Endodermal cell (in vitro differentiated cells): Measurements from ENCODE around the gene WDR7. TPM values are rescaled to one million over a fixed set of nuclear protein-coding genes. Genes with fewer than 3 reads are reported as not detected.
A peak's percentile ranks its signal among the peaks of the same experiment; 100 is the strongest.

ENCODE experiments used
- DNase-seq: peaks from one replicate; pipeline ENCODE4 v3.0.0-alpha.2; 2017
- H3K27ac ChIP-seq: 2 replicates; pipeline ENCODE4 v1.5.1; 2013; ENCODE audit warnings: mild to moderate bottlenecking, low read depth, low read length, moderate library complexity
- H3K27me3 ChIP-seq: 2 replicates; pipeline ENCODE4 v1.6.1; 2013; ENCODE audit warnings: mild to moderate bottlenecking, low read length, moderate library complexity; ENCODE audit not compliant: insufficient read depth, control insufficient read depth, poor library complexity, severe bottlenecking
- H3K36me3 ChIP-seq: 2 replicates; pipeline ENCODE4 v1.7.0; 2013; ENCODE audit warnings: mild to moderate bottlenecking, low read length, moderate library complexity; ENCODE audit not compliant: control insufficient read depth, insufficient read depth
- H3K4me1 ChIP-seq: one replicate; pipeline ENCODE4 v1.7.0; 2013; ENCODE audit warnings: low read length; ENCODE audit not compliant: control insufficient read depth, insufficient read depth
- H3K4me3 ChIP-seq: 2 replicates; pipeline ENCODE4 v1.5.1; 2013; ENCODE audit warnings: mild to moderate bottlenecking, low read length, moderate library complexity
- H3K9ac ChIP-seq: 2 replicates; pipeline ENCODE4 v1.6.1; 2013; ENCODE audit warnings: mild to moderate bottlenecking, low read length, moderate library complexity; ENCODE audit not compliant: poor library complexity, severe bottlenecking; ENCODE audit errors: extremely low read depth
- H3K9me3 ChIP-seq: 2 replicates; pipeline ENCODE4 v1.6.1; 2013; ENCODE audit warnings: mild to moderate bottlenecking, low read length, moderate library complexity; ENCODE audit not compliant: control insufficient read depth
- H3K27ac Mint-ChIP-seq: 2 replicates; pipeline ENCODE4 v1.8.0; 2020; ENCODE audit warnings: mixed read lengths
- H3K27me3 Mint-ChIP-seq: 2 replicates; pipeline ENCODE4 v1.8.0; 2021; ENCODE audit warnings: mild to moderate bottlenecking, mixed read lengths; ENCODE audit not compliant: insufficient read depth
- H3K36me3 Mint-ChIP-seq: 2 replicates; pipeline ENCODE4 v1.8.0; 2020; ENCODE audit warnings: low read depth, mixed read lengths
- H3K4me1 Mint-ChIP-seq: 2 replicates; pipeline ENCODE4 v1.8.0; 2020; ENCODE audit warnings: mixed read lengths
- H3K4me3 Mint-ChIP-seq: 2 replicates; pipeline ENCODE4 v1.8.0; 2020; ENCODE audit warnings: mild to moderate bottlenecking, moderate library complexity, mixed read lengths
- H3K9me3 Mint-ChIP-seq: 2 replicates; pipeline ENCODE4 v1.8.0; 2020; ENCODE audit warnings: mild to moderate bottlenecking, mixed read lengths
- WGBS, 2 experiments: methylation state at CpG; one replicate each; pipeline versions ENCODE4 v1.1.5 to v1.1.7; 2013; ENCODE audit warnings: missing lambda C conversion rate in 2 of 2, mixed read lengths in 1 of 2; ENCODE audit not compliant: insufficient coverage in 1 of 2, insufficient read length in 1 of 2; 5-methylcytosine and 5-hydroxymethylcytosine counted together
- total RNA-seq, 2 donors: library from RNA; stranded (reverse); fragmentation: NEBNext Ultra II Directional in 1 of 2; extraction: Animal tissue kit (Norgen Biotek cat#: 25700) in 1 of 2; gene quantifications; 2 replicates in 1 of 2; 3 replicates in 1 of 2; pipeline ENCODE4 v1.2.1, GENCODE V29; 2021
- TF ChIP-seq, protein P1 (sequence below): fragments of 200-600 bp; sonication (generic); conservative IDR thresholded peaks from 2 replicates; pipeline ENCODE4 v1.5.0; 2021; ENCODE audit warnings: antibody characterized with exemption, mild to moderate bottlenecking

The WDR7 gene
- total RNA-seq, 2 donors from 2014 or later = 17.1 to 22.5 TPM

GRCh38 chr18:56888978-56889377 is 237.8 kb downstream of the WDR7 start:
- Histone ChIP-seq H3K4me1 (peaks cover 7% of the 10 kb centered on the region), H3K27me3 (no peaks in the 10 kb centered on the region), H3K4me3 (no peak overlapping the region), H3K9ac (no peak overlapping the region), H3K9me3 (no peaks in the 10 kb centered on the region), H3K36me3 (no peaks in the 10 kb centered on the region), H3K27ac (no peak overlapping the region)
- DNase-seq = no peak
- Mint-ChIP-seq H3K9me3 (peaks cover 5% of the 10 kb centered on the region), H3K27ac (no peak overlapping the region), H3K4me3 (no peak overlapping the region), H3K36me3 (peaks cover 5% of the 10 kb centered on the region), H3K4me1 (peaks cover 43% of the 10 kb centered on the region), H3K27me3 (no peaks in the 10 kb centered on the region)
- TF ChIP-seq, protein P1, sequence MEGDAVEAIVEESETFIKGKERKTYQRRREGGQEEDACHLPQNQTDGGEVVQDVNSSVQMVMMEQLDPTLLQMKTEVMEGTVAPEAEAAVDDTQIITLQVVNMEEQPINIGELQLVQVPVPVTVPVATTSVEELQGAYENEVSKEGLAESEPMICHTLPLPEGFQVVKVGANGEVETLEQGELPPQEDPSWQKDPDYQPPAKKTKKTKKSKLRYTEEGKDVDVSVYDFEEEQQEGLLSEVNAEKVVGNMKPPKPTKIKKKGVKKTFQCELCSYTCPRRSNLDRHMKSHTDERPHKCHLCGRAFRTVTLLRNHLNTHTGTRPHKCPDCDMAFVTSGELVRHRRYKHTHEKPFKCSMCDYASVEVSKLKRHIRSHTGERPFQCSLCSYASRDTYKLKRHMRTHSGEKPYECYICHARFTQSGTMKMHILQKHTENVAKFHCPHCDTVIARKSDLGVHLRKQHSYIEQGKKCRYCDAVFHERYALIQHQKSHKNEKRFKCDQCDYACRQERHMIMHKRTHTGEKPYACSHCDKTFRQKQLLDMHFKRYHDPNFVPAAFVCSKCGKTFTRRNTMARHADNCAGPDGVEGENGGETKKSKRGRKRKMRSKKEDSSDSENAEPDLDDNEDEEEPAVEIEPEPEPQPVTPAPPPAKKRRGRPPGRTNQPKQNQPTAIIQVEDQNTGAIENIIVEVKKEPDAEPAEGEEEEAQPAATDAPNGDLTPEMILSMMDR = no peak
- 88% methylated on average over 1 of the region's 1 CpG; no CpG with 5 or more reads in 1 of the 2 experiments for WGBS, 2 experiments

GRCh38 chr18:56889621-56890020 is 238.5 kb downstream of the WDR7 start:
- no peak overlapping the region for H3K27ac Mint-ChIP-seq
- no peaks in the 10 kb centered on the region for H3K27me3 Mint-ChIP-seq

GRCh38 chr18:56890632-56891031 is 239.5 kb downstream of the WDR7 start:
- no peaks in the 10 kb centered on the region for H3K9me3 ChIP-seq
- no peak overlapping the region for H3K27ac ChIP-seq
- H3K36me3 ChIP-seq = no peaks in the 10 kb centered on the region
- peaks cover 3% of the 10 kb centered on the region for H3K36me3 Mint-ChIP-seq
- peaks cover 7% of the 10 kb centered on the region for H3K4me1 ChIP-seq
- WGBS, 2 experiments = 39 to 50% methylated on average over 1 of the region's 1 CpG
- H3K4me3 Mint-ChIP-seq = no peak overlapping the region
- no peaks in the 10 kb centered on the region for H3K27me3 Mint-ChIP-seq
- H3K4me3 ChIP-seq = no peak overlapping the region
- peak overlapping the region; percentile 40 for H3K27ac Mint-ChIP-seq
- H3K9ac ChIP-seq = peak overlapping the region; percentile 28
- peaks cover 5% of the 10 kb centered on the region for H3K9me3 Mint-ChIP-seq
- H3K27me3 ChIP-seq = no peaks in the 10 kb centered on the region
- TF ChIP-seq, protein P1 = no peak
- H3K4me1 Mint-ChIP-seq = peaks cover 34% of the 10 kb centered on the region
- DNase-seq = peak; percentile 58

More at GRCh38 chr18:56889621-56890020, 238.5 kb downstream of the WDR7 start:
- no peak for DNase-seq
- Histone ChIP-seq H3K27ac (no peak overlapping the region), H3K9me3 (no peaks in the 10 kb centered on the region), H3K9ac (no peak overlapping the region), H3K4me1 (peaks cover 7% of the 10 kb centered on the region), H3K36me3 (no peaks in the 10 kb centered on the region), H3K4me3 (no peak overlapping the region), H3K27me3 (no peaks in the 10 kb centered on the region)
- no peak overlapping the region for H3K4me3 Mint-ChIP-seq
- H3K4me1 Mint-ChIP-seq = peaks cover 37% of the 10 kb centered on the region
- 67 to 72% methylated on average over 1 to 2 of the region's 2 CpGs for WGBS, 2 experiments
- peaks cover 3% of the 10 kb centered on the region for H3K36me3 Mint-ChIP-seq
- TF ChIP-seq, protein P1 = no peak
- H3K9me3 Mint-ChIP-seq = peaks cover 5% of the 10 kb centered on the region
